GM18526 (cell line): Measurements from ENCODE around the gene TTLL11.

Experiments
- POLR2A ChIP-seq: IDR thresholded peaks from 3 replicates; pipeline ENCODE4 v1.6.1; 2011; ENCODE audit not compliant: insufficient read length; ENCODE audit errors: extremely low read depth

Gene TTLL11

GRCh38 chr9:121945849-121946248 lies 147.3 kb downstream of the TTLL11 start:
- TF ChIP-seq POLR2A = no peak

- no peak for TF ChIP-seq POLR2A
These were observed 147.8 kb downstream of the TTLL11 start for GRCh38 chr9:121945281-121945680.

GRCh38 chr9:121944711-121945191 lies 148.4 kb downstream of the TTLL11 start:
- no peak for TF ChIP-seq POLR2A

- TF ChIP-seq POLR2A = no peak
These were observed 149.6 kb downstream of the TTLL11 start for GRCh38 chr9:121943463-121943862.

- no peak for TF ChIP-seq POLR2A
These were observed 150.2 kb downstream of the TTLL11 start for GRCh38 chr9:121942866-121943382.

GRCh38 chr9:121942313-121942712 lies 150.8 kb downstream of the TTLL11 start:
- no peak for TF ChIP-seq POLR2A

- no peak for TF ChIP-seq POLR2A
These were observed 153.5 kb downstream of the TTLL11 start for GRCh38 chr9:121939643-121940042.

GRCh38 chr9:121938621-121939020 lies 154.5 kb downstream of the TTLL11 start:
- TF ChIP-seq POLR2A = no peak

- TF ChIP-seq POLR2A = no peak
These were observed 155.9 kb downstream of the TTLL11 start for GRCh38 chr9:121937240-121937639.

GRCh38 chr9:121935739-121936138 lies 157.4 kb downstream of the TTLL11 start:
- no peak for TF ChIP-seq POLR2A

GRCh38 chr9:121930956-121931355 lies 162.2 kb downstream of the TTLL11 start:
- no peak for TF ChIP-seq POLR2A

- no peak for TF ChIP-seq POLR2A
These were observed 162.9 kb downstream of the TTLL11 start for GRCh38 chr9:121929893-121930875.

GRCh38 chr9:121927636-121928035 lies 165.5 kb downstream of the TTLL11 start:
- no peak for TF ChIP-seq POLR2A

- no peak for TF ChIP-seq POLR2A
These were observed 166.0 kb downstream of the TTLL11 start for GRCh38 chr9:121927081-121927480.

GRCh38 chr9:121926351-121926801 lies 166.7 kb downstream of the TTLL11 start:
- TF ChIP-seq POLR2A = no peak

GRCh38 chr9:121925935-121926334 lies 167.2 kb downstream of the TTLL11 start:
- TF ChIP-seq POLR2A = no peak
